Glomerular visceral epithelial cell (primary cell): Measurements from ENCODE around the gene EXOC7.
A peak's percentile ranks its signal among the peaks of the same experiment; 100 is the strongest.
"Not testable (repeated sequence)": the region's sequence is repeated elsewhere in the genome, so short reads cannot be mapped to it uniquely, and the experiment has no call there.

ENCODE experiments used
- DNase-seq: peaks from one replicate; pipeline ENCODE4 v3.0.0-alpha.2; 2016; ENCODE audit errors: extremely low spot score

The EXOC7 gene

DNA sequence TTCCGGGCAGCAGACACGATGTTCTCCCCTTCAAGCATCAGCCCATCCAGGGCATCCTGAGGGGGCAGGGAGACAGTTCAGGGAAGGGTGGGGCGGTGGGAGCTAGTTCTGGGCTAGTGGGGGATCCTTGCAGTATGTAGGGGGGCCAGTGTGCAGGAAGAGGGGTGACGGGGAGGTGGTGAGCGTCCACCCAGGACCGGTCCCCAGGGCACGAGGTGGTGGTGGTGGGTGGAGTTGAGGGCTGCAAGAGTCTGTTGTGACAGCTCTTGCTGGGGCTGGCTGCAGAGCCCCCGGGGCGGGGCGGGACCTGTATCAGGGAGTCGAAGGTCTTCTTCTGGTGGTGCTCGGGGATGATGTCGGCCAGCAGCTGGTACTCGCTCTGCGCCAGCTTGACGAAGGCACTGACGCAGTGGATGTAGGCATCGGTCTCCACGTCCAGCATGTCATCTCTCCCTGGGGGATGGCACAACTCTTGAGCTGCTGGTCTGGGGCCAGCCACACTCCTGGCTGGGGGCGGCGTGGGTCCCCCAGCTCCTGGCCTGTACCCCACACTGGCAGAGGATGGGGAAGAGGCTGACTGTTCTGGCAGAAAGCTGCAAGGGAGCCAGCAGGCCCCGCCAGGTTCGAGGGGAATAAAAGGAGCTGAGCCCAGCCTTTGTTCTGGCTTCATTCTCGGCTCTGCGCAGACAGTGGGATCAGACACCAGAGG is 14.6 kb downstream of the EXOC7 start:
- DNase-seq: no peak

DNA sequence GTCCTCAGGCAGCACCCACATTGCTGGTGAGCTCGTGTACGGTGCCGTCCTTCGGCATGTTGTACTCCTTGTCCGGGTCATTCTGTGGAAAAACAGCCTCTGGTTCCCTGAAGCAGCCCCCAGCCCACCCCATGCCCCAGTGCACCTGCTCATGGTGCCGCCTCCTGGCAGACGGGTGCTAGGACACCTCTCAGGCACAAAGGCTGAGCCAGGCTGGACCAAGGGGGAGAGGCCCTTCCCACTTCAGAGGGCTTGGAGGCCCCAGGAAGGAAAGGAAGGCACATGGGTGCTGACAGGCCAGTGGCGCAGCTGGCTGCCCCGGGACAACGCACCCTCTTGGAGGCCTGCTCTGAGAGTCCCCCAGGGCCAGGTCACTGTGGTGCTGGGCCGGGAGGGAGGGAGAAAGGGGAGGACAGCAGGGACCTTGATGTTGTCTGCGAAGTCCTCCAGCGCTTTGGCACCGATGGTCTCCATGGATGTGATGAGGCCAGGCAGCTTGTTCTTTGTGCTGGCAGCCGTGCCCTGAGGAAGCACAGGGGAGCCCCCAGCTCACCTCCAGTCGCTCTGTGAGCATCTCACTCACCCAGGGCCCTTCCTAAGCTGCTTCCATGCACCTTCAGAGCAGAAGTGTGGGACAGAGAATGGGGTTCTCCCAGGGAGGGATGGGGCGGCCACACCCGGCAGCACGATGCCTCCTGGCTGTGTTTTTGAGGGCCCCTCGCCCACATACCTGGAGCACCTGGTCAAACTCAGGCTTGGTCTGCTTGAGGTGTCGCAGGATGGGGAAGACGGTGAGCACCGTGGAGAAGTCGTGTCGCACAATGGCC is 15.3 kb downstream of the EXOC7 start:
- DNase-seq: no peak

DNA sequence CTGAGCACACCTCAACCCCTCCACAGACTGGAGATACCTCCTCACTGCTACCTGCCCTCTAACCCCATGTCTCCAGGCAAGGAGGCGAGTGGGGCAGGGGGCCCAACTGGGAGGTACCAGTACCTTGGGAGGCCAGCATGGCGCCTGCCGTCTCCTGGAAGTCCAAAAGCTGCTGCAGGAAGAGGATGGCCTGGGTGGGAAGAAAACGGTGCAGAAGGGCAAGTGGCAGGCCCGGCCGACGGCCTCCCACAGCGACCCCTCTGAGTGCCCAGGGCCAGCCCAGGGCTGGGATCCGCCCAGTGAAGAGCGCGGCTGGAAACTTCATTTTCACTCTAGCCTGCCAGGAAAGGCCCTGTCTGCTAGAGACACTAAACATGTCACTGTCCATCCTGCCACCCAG is 16.1 kb downstream of the EXOC7 start:
- no peak for DNase-seq

DNA sequence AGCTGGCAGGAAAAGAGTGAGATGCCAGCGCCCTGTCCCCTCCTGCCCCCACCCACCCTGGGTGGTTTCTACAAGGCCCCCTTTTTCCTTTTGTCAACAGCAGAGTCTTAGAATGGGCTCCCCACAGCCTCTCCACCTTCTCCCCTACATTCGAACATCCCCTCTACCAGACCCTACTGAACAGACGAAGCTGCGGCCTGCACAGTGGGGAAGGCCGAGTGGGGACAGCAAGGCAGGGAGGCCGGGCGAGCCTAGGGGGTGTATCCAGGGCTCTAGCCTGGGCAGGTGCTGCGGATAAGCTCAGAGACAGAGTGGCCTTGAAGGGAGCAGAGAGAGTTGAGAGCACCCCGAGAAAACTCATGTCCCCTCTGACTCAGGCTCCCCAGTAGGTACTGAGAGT is 17.2 kb downstream of the EXOC7 start:
- DNase-seq: no peak

DNA sequence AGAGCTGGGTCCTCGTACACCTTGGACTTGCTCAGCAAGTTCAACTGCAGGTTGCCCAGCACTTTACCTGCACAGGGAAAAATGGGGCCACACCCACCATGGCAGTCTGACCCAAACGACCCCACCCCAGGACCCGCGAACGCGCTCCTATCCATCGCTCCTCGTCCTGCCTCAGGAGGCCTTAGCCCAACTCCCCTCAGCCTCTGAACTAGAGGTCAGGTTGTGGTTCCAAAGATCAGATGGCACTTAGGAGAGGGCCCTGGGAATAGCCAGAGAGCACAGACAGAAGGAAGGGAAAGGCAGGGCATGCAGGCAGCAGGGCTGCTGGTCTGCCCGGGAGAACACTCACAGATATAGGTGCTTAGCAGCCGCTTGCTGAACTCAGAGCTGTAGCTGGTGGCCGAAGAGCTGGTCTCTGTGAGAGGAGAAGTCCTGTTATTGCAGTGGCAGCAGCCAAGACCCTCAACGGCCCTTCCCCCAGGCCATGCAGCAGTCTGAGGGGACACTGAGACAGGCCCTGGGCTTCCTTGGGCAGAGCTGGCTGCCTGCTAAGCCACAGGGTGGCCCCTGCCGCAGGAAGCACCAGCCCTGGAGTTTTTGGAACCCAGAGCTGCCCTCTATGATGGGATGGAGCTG is 17.7 kb downstream of the EXOC7 start:
- no peak for DNase-seq

DNA sequence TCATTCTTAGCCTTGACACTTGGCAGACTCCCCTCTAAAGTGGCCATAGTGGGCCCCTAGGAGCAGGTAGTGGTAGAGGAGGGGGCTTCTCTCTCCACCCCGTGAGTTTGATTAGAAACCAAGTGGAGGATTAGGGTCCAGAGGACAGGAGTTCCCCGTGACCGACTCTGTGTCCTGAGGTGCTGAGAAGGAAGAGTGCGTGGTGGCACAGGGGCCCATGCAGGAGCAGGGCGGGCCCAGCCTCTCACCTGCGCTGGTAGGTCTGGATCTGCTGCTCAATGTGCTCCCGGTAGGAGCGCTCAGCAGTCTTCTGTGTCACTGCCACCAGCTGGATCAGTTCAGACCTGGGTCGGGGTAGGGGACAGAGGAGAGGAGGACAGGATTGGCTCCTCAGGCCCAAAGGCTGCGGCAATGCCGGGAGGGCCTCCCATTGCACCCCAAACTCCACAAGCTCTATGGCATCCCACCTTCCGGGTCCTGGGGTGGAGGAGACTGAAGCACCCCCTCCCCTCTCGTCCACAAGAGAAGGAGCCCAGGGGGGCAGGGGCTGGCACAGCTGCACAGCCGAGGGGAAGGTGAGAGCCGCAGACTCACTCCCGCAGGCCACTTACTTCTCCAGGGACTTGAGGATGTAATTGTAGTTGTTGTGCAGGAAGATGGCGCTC is 18.4 kb downstream of the EXOC7 start:
- DNase-seq: no peak

DNA sequence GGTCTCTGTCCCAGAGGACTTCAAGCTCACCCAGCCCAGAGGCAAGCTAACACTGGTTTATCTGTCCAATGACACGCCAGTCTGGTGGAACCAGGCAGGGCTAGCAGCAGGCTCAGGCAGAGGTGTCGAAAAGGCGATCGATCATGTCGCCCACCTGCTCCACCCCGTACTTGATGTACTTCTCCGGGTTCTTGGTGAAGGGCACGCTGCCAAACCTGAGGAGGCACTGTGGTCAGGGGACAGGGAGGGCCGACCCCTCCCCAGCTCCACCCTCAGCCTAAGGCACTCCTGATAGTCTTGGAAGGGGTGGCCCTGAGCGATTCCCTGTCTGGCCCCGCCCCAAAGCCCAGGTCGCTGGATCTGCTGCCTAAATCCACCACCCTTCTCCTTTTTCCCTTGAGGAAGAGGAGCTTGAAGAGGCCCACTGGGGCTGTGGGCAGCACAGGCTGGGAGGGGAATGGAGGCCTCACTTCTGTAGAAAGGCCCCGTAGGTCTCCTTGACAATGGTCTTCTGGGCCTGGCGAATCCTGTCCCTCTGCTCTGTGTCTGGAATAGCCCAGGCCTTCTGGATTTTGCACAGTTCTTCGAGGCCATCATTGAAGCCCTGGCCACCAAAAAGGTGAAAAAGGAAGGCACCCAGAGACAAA is 19.9 kb downstream of the EXOC7 start:
- no peak for DNase-seq

DNA sequence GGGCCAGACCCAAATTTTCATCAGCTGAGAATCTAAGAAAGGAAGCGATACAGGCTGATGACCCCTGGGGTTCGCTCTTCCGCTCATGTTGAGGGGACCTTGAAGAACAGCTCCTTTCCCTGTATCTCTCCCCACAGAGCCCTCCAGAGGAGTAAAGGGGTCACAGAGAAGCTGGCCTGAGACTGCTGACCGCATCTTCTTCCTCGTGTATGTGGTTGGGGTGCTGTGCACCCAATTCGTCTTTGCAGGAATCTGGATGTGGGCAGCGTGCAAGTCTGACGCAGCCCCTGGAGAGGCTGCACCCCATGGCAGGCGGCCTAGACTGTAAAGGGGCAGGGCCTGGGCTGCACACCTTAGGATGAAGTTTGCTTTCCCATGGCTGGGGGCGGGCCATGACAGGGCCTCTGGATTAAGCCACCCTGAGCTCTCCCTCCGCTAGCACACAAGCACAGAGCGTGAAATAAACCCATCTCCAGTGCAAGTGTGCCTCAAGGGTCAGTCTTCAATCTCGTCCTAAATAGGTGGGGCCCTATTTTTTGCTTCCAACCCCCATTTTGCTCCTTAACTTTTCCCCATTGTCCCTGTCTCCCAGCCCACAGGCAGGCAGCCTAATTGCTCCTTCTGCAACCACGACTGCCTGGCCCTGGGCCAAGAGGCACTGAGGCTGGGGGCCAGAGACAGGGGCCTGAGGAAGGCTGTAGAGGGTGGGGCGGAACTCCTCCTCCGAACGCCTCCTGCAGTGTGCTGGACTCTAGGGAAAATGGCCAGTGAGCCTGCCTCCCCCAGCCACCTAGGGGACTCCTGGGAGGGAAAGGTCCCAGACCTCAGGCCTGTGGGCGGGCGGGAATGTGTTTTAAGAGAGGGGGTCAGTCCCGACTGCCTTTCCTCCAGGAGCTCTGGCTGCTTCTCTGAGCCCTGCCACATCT is 21.0 kb downstream of the EXOC7 start:
- DNase-seq: no peak

DNA sequence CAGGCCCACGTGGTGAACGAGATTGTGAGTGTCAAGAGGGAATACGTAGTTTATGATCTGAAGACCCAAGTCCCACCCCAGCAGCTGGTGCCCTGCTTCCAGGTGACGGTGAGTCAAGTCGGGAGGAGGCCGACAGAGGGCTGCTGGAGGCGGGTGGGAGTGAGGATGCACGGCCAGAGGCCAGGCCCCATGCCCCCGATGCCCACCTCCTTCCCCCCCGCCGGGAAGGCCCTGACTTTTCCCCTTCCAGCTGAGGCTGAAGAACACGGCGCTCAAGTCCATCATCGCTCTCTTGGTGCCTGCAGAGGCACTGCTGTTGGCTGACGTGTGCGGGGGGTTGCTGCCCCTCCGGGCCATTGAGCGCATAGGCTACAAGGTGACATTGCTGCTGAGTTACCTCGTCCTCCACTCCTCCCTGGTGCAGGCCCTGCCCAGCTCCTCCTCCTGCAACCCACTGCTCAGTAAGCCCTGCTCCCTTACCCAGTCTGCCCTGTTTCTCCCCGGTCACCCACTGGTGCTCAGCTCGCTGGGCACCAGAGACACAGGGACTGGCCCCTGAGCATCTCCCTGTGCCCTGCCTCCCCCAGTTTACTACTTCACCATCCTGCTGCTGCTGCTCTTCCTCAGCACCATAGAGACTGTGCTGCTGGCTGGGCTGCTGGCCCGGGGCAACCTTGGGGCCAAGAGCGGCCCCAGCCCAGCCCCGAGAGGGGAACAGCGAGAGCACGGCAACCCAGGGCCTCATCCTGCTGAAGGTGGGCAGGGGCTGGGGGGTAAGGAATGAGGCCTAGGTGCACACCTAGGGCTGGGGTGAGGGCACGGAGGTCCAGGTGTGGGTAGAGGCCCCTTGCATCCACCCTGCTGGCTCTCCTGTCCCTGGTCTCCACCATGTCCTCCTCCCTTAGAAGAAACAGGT is 22.0 kb downstream of the EXOC7 start:
- DNase-seq: no peak

DNA sequence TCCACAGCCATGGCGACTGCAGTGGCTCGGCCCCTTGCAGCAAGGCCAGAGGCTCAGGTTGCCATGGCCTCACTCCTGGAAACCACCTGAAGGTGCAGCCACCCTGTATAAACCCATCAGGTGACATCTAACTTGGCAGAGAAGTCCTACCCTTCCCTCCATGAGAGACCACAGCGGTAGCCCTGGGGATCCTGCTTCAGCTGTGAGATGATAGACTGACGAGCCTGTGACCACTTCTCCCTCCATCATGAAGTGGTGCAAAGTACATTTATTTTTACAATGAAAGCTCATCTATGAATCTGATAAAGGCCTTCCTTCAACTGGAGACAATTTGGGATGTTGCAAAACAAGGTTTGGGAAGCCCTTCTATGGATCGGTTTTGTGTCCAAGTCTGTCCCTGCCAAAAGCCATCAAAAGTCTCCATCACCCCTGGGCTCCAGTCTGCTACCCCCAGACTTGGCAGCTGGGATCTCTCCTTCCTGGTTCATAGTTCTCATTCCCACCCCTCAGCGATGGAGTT is 22.8 kb downstream of the EXOC7 start:
- DNase-seq: no peak

DNA sequence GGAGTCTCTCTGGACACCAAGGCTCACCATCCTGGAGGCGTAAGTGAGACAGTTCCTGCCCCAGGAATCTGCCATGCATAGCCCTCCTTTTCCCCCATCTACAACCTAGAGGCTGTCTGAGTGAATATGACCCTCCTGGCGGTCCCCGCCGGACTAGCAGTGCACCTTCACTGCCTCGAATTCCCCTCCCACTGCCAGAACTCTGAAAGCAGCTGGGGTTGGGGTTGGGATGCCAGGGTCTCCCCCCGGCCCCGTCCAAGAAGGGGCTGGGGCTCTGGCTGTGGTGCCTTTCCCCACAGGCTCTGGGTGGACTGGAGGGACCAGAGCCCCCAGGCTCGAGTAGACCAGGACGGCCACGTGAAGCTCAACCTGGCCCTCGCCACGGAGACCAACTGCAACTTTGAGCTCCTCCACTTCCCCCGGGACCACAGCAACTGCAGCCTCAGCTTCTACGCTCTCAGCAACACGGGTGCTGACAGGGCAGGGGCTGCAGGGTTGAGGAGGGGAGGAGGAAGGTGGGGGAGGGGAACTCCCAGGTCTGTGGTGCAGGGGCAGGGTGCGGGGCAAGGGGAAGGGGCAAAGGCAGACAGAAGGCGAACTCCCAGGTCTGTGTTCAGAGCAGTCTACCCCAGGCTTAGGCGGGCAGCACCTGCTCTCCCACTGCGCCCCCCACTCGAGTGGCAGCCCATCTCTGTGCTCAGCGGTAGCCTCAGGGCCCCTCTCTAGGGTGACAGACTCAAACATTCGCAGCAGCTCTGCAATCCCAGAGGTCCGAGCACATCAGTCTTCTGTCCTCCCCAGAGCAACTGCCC is 23.4 kb downstream of the EXOC7 start:
- peak; percentile 38 for DNase-seq

DNA sequence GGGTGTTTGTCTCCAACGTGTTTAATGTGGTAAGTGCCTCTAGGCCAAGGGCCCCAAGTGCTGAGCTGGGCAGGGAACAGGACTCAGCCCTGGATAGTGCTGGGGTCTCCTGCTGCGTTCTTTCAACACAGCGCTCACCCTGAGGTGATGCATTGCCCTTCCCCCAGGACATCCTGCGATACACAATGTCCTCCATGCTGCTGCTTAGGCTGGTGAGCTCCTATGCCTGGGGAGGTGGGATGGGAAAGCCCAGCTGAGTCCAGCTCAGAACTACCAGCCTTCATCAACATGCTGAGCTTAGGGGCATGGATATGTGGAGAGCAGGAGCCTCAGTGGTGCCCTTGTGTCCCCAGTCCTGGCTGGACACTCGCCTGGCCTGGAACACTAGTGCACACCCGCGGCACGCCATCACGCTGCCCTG is 24.0 kb downstream of the EXOC7 start:
- DNase-seq: no peak

DNA sequence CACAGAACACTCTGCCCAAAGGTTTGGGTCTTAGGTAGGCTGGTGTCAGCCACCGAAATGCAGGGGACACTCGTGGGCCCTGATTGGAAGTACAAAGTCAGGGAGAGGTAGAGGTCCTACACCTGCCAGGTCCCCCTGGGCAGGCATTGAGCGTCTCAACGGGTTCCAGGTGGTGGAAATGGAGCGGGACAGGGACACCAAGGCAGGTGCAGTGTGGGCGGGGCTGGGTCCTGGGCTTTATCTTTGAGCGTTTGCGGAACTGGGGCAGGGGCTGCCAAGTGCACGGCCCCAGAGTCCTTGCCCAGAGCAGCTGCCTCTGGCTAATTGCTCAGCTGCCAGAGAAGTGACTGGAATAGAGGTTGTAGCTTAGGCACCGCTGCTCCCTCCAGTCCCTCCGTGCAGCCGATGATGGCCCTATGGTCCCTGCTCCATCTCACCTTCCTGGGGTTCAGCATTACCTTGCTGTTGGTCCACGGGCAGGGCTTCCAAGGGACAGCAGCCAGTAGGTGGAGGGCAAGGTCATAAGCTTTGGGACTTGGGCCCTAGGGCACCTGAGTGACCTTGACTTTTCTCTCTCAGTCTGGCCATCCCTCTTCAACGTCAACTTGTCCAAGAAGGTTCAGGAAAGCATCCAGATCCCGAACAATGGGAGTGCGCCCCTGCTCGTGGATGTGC is 24.6 kb downstream of the EXOC7 start, which contains the start of gene ZACN:
Gene ZACN, plus strand, starts transcription at position 323 of the 675 bp plus-strand sequence. Its CDS starts 83 bp downstream, at position 406.
- DNase-seq: no peak

DNA sequence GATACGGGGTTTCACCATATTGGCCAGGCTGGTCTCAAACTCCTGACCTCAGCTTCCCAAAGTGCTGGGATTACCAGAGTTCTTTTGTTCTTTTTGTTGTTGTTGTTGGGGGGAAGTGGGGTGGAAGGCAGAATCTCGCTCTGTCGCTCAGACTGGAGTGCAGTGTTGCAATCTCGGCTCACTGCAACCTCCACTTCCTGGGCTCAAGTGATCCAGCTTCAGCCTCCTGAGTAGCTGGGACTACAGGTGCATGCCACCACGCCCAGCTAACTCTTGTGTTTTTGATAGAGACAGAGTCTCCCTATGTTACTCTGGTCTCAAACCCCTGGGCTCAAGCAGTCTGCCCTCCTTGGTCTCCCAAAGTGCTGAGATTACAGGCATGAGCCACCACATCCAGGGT is 25.2 kb downstream of the EXOC7 start:
- DNase-seq: not testable (repeated sequence)

DNA sequence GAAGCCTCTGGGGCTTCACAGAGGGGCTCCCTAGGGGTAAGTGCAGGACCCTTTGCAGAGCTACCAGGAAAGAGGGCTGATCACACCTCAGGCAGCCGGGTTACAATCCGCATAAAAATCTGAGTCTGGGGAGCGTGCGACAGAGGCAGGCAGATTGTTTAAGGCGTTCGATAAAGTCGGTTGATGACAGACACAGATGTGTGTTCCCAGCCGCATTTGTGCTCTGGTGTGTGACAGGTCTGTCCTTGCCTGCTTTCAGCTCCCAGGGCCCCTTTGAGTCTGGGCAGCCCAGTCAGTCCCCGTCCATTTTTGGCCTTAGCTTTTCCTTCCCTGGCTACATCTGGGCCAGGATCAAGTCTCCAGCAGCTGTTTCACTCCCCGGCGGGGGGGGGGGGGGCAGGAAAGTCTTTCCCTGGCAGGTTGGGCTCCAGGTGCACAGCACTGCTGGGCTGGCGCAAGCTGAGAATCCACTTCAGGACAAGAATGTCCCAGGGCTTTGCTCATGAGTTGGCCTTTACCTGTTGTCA is 25.9 kb downstream of the EXOC7 start:
- no peak for DNase-seq

DNA sequence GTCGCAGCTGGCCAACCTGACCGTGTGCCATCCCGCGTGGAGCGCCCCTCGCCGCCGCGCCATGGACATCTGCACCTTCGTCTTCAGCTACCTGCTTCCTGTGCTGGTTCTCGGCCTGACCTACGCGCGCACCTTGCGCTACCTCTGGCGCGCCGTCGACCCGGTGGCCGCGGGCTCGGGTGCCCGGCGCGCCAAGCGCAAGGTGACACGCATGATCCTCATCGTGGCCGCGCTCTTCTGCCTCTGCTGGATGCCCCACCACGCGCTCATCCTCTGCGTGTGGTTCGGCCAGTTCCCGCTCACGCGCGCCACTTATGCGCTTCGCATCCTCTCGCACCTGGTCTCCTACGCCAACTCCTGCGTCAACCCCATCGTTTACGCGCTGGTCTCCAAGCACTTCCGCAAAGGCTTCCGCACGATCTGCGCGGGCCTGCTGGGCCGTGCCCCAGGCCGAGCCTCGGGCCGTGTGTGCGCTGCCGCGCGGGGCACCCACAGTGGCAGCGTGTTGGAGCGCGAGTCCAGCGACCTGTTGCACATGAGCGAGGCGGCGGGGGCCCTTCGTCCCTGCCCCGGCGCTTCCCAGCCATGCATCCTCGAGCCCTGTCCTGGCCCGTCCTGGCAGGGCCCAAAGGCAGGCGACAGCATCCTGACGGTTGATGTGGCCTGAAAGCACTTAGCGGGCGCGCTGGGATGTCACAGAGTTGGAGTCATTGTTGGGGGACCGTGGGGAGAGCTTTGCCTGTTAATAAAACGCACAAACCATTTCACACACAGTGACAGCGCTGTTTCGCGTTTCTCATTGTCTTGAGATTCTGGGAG is 26.6 kb downstream of the EXOC7 start:
- no peak for DNase-seq
